Endothelial cell of umbilical vein (primary cell): Measurements from ENCODE around the gene KRTAP21-1. TPM values are rescaled to one million over a fixed set of nuclear protein-coding genes. Genes with fewer than 3 reads are reported as not detected.

Experiments used
- BruUV-seq: library from RNA; stranded (reverse); fragments of 400-500 nt; replicated peaks from 2 replicates; lab custom pipeline; 2021; lab: Mats Ljungman, UMichigan
- CTCF ChIA-PET: fragments of 300-600, 350-600 bp; sonication (Branson Sonifier 250); formaldehyde crosslinking; loops from one replicate; lab custom pipeline; 2021; ENCODE audit warnings: antibody characterized with exemption, inconsistent platforms; lab: Charles Lee
- POLR2A ChIA-PET: fragments of 300-600, 350-600 bp; sonication (Branson Sonifier 250); formaldehyde crosslinking; loops from one replicate; lab custom pipeline; 2021; ENCODE audit warnings: antibody characterized with exemption, inconsistent platforms; lab: Charles Lee
- DNase-seq: peaks from one replicate; pipeline ENCODE4 v3.0.0-alpha.2; 2011; ENCODE audit warnings: low read depth, low spot score
- FAIRE-seq: peaks from 2 replicates; lab custom pipeline; 2011; peaks lifted over from hg19 to GRCh38; lab: Jason Lieb, UNC
- H2AFZ ChIP-seq: 2 replicates; pipeline ENCODE4 v1.6.0; 2012; ENCODE audit warnings: low read depth, low read length, control low read depth, inconsistent platforms
- H3K27ac ChIP-seq: 2 replicates; pipeline ENCODE4 v1.5.1; 2011; ENCODE audit warnings: low read depth, mild to moderate bottlenecking, control low read depth, low read length, moderate library complexity; ENCODE audit not compliant: insufficient read depth
- H3K27me3 ChIP-seq, 2 experiments: 2 replicates each; pipeline versions ENCODE4 v1.6.0 to v1.6.1; 2011; ENCODE audit warnings: low read length in 2 of 2, mixed read lengths in 1 of 2; ENCODE audit not compliant: control insufficient read depth in 2 of 2, insufficient read depth in 2 of 2
- H3K36me3 ChIP-seq, 2 experiments: 2 replicates in 1 of 2; 3 replicates in 1 of 2; pipeline ENCODE4 v1.5.1; 2011; ENCODE audit warnings: low read length in 2 of 2, mild to moderate bottlenecking in 1 of 2, moderate library complexity in 1 of 2; ENCODE audit not compliant: control insufficient read depth in 2 of 2, insufficient read depth in 2 of 2; ENCODE audit errors: extremely low read depth in 1 of 2
- H3K4me1 ChIP-seq: 3 replicates; pipeline ENCODE4 v1.5.1; 2011; ENCODE audit warnings: mild to moderate bottlenecking, low read length; ENCODE audit not compliant: control insufficient read depth, insufficient read depth; ENCODE audit errors: extremely low read depth
- H3K4me2 ChIP-seq: 2 replicates; pipeline ENCODE4 v1.6.1; 2011; ENCODE audit warnings: low read length, control low read depth, mixed read lengths; ENCODE audit not compliant: insufficient read depth
- H3K4me3 ChIP-seq, 3 experiments: fragments of 200-600 bp in 1 of 3; sonication (generic), shearing (Covaris generic) in 1 of 3; replicated peaks in 1 of 3; 2 replicates each; pipeline ENCODE4 v1.5.1; 2011 to 2016; ENCODE audit warnings: control low read depth in 3 of 3, low read length in 3 of 3, mild to moderate bottlenecking in 2 of 3, inconsistent platforms in 1 of 3, low read depth in 1 of 3, moderate library complexity in 1 of 3; ENCODE audit not compliant: insufficient read depth in 1 of 3
- H3K79me2 ChIP-seq: 2 replicates; pipeline ENCODE4 v1.6.0; 2012; ENCODE audit warnings: low read length, inconsistent platforms; ENCODE audit not compliant: control insufficient read depth, insufficient read depth
- H3K9ac ChIP-seq: replicated peaks from 2 replicates; pipeline ENCODE3; 2011; ENCODE audit warnings: low read length, control low read depth; ENCODE audit not compliant: insufficient read depth; ENCODE audit errors: extremely low read depth
- H3K9me1 ChIP-seq: replicated peaks from 3 replicates; pipeline ENCODE4 v1.6.0; 2011; ENCODE audit warnings: mild to moderate bottlenecking, low read length; ENCODE audit not compliant: control insufficient read depth, insufficient read depth; ENCODE audit errors: extremely low read depth
- H3K9me3 ChIP-seq: replicated peaks from 2 replicates; pipeline ENCODE4 v1.5.1; 2012; ENCODE audit warnings: low read length, inconsistent platforms; ENCODE audit not compliant: control insufficient read depth, insufficient read depth
- H4K20me1 ChIP-seq: replicated peaks from 2 replicates; pipeline ENCODE3; 2011; ENCODE audit warnings: mild to moderate bottlenecking, low read length; ENCODE audit not compliant: control insufficient read depth, insufficient read depth; ENCODE audit errors: extremely low read depth
- CTCF ChIP-seq, 2 donors: IDR thresholded peaks; 1 replicate in 1 of 2; 2 replicates in 1 of 2; pipeline ENCODE4 v1.5.1; 2011; ENCODE audit warnings: low read length in 2 of 2, mild to moderate bottlenecking in 2 of 2, moderate library complexity in 2 of 2, control low read depth in 1 of 2, inconsistent platforms in 1 of 2, low read depth in 1 of 2; ENCODE audit not compliant: insufficient read depth in 1 of 2; ENCODE audit errors: extremely low read depth in 1 of 2
- EZH2 ChIP-seq: IDR thresholded peaks from 2 replicates; pipeline ENCODE4 v1.6.1; 2012; ENCODE audit warnings: borderline replicate concordance, low read depth, mild to moderate bottlenecking, moderate library complexity, low read length, inconsistent platforms; ENCODE audit not compliant: severe bottlenecking
- FOS ChIP-seq: IDR thresholded peaks from 2 replicates; pipeline ENCODE4 v1.6.1; 2011; ENCODE audit warnings: mild to moderate bottlenecking, low read length, moderate library complexity, borderline replicate concordance; ENCODE audit not compliant: insufficient read depth
- GATA2 ChIP-seq: IDR thresholded peaks from 2 replicates; pipeline ENCODE4 v1.7.0; 2011; ENCODE audit warnings: low read depth, mild to moderate bottlenecking, moderate library complexity, mixed read lengths, low read length; ENCODE audit not compliant: insufficient read length, insufficient read depth
- JUN ChIP-seq: IDR thresholded peaks from 2 replicates; pipeline ENCODE4 v1.6.1; 2011; ENCODE audit warnings: borderline replicate concordance, low read depth; ENCODE audit not compliant: insufficient read length, insufficient read depth
- MAX ChIP-seq: IDR thresholded peaks from 2 replicates; pipeline ENCODE4 v1.6.1; 2011; ENCODE audit not compliant: insufficient read depth, insufficient read length
- MYC ChIP-seq: IDR thresholded peaks from one replicate; pipeline ENCODE4 v1.6.1; 2011; ENCODE audit warnings: mild to moderate bottlenecking, low read depth, low read length
- POLR2A ChIP-seq: IDR thresholded peaks from 2 replicates; pipeline ENCODE4 v1.6.1; 2012; ENCODE audit warnings: low read depth, mild to moderate bottlenecking, control low read depth, low read length
- POLR2AphosphoS5 ChIP-seq: IDR thresholded peaks from 2 replicates; pipeline ENCODE4 v1.6.1; 2012; ENCODE audit warnings: low read depth, mild to moderate bottlenecking, control low read depth, low read length, moderate library complexity; ENCODE audit not compliant: insufficient read depth
- dilution Hi-C: fragments of 300-500 bp; cut with MboI; formaldehyde crosslinking; loops from one replicate; pipeline ENCODE4 v1.15.0; 2019; ENCODE audit warnings: low sequenced_read_pairs; ENCODE audit not compliant: extremely low pct_ligation_motif_present
- intact Hi-C: fragments of 100-400 bp; cut with micrococcal nuclease; formaldehyde crosslinking; loops from one replicate; pipeline ENCODE4 v1.10.0; 2022
- polyA plus RNA-seq, 4 experiments: library from polyadenylated mRNA; depleted of rRNA in 3 of 4; stranded (reverse) in 3 of 4; unstranded in 1 of 4; fragments of >200 nt; gene quantifications; 2 replicates each; pipeline versions ENCODE4 v1.2.1 to v1.2.3, GENCODE V29; 2011 to 2012; ENCODE audit warnings: missing spikeins in 1 of 4
- total RNA-seq: library from RNA; stranded (reverse); gene quantifications from 2 replicates; pipeline ENCODE4 v1.2.3, GENCODE V29; 2021

Gene KRTAP21-1
- total and polyA plus RNA-seq, 2 donors (not counting 3 experiments of a cell fraction or from before 2014, with no cell fraction given) = not detected

- CTCF ChIA-PET = no interaction called here
- DNase-seq = no peak
- no peaks in the 10 kb centered on the region for H4K20me1 ChIP-seq
- H3K27ac ChIP-seq = no peak overlapping the region
- intact Hi-C loops = no loop called here
- H3K4me3 ChIP-seq = no peak overlapping the region
- no peaks in the 10 kb centered on the region for H3K79me2 ChIP-seq
- H3K27me3 ChIP-seq = no peaks in the 10 kb centered on the region
- dilution Hi-C loops = no loop called here
- POLR2A ChIA-PET = no interaction called here
- no TSS peak for BruUV-seq
- no peaks in the 10 kb centered on the region for H3K9me3 ChIP-seq
- H2AFZ ChIP-seq = no peak overlapping the region
- TF ChIP-seq CTCF (IDR thresholded peaks at IDR 0.05; ENCODE audit: extremely low read depth in 1 of 2, insufficient read depth in 1 of 2, low read depth in 1 of 2, low read length in 2 of 2) (no peak), GATA2 (no peak), FOS (no peak), JUN (no peak), EZH2 (no peak), MYC (no peak), POLR2AphosphoS5 (no peak), POLR2A (no peak), MAX (no peak)
- H3K36me3 ChIP-seq = no peaks in the 10 kb centered on the region
- no peaks in the 10 kb centered on the region for H3K9me1 ChIP-seq
- no peak overlapping the region for H3K9ac ChIP-seq
- H3K4me1 ChIP-seq = no peaks in the 10 kb centered on the region
- no peak for FAIRE-seq
- H3K4me2 ChIP-seq = no peak overlapping the region
These were observed 22.2 kb downstream of the KRTAP21-1 start for GRCh38 chr21:30733026-30733425.
